Body of pancreas (tissue), 4 donors: ENCODE results near the gene KLRF2.

Source experiments
- CTCF ChIP-seq, 7 experiments: fragments of 450-650 bp in 4 of 7; fragments of 200-600 bp in 3 of 7; sonication (generic) in 3 of 7; IDR thresholded peaks; one replicate each; pipeline ENCODE4 v1.5.1; 2016 to 2019; ENCODE audit warnings: antibody characterized with exemption in 7 of 7
- POLR2A ChIP-seq, 3 donors: fragments of 450-650 bp; IDR thresholded peaks; one replicate each; pipeline ENCODE4 v1.6.1; 2016; ENCODE audit warnings: antibody characterized with exemption in 3 of 3, mild to moderate bottlenecking in 2 of 3

GRCh38 chr12:9906873-9907272 is 25.6 kb downstream of the KLRF2 start:
- no peak for TF ChIP-seq POLR2A (IDR thresholded peaks at IDR 0.05)
- TF ChIP-seq CTCF (IDR thresholded peaks at IDR 0.05): no peak
